Breast epithelium (tissue), 3 donors: ENCODE results near the gene PGGHG.

Source experiments
- POLR2A ChIP-seq: fragments of 450-650 bp; IDR thresholded peaks from one replicate; pipeline ENCODE4 v1.6.1; 2016; ENCODE audit warnings: antibody characterized with exemption, mild to moderate bottlenecking, moderate library complexity
- TF ChIP-seq, protein P1 (sequence below), 3 donors: fragments of 450-650 bp; IDR thresholded peaks; one replicate each; pipeline ENCODE4 v1.5.1; 2016 to 2017; ENCODE audit warnings: antibody characterized with exemption in 3 of 3, mild to moderate bottlenecking in 3 of 3, moderate library complexity in 3 of 3

DNA sequence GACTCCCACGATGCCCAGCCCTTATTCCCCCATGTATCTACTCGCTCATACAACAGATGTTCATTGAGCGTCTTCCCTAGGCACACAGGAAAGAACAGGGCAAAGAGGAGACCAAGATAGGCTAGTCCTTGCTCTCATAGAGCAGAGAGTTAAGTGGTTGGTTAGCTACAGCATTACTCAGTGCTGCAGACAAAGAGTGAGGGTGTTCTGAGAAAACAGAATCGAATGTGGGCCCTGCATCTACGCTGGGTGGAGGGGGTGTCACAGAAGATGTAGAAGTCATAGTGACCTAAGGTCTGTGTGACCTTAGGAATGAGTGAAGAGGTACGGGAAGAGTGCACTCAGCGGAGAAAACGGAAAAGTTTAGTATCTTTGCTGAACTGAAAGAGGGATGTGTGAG, 39.9 kb upstream of the PGGHG start:
- TF ChIP-seq, protein P1, sequence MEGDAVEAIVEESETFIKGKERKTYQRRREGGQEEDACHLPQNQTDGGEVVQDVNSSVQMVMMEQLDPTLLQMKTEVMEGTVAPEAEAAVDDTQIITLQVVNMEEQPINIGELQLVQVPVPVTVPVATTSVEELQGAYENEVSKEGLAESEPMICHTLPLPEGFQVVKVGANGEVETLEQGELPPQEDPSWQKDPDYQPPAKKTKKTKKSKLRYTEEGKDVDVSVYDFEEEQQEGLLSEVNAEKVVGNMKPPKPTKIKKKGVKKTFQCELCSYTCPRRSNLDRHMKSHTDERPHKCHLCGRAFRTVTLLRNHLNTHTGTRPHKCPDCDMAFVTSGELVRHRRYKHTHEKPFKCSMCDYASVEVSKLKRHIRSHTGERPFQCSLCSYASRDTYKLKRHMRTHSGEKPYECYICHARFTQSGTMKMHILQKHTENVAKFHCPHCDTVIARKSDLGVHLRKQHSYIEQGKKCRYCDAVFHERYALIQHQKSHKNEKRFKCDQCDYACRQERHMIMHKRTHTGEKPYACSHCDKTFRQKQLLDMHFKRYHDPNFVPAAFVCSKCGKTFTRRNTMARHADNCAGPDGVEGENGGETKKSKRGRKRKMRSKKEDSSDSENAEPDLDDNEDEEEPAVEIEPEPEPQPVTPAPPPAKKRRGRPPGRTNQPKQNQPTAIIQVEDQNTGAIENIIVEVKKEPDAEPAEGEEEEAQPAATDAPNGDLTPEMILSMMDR (IDR thresholded peaks at IDR 0.05): no peak
- no peak for TF ChIP-seq POLR2A
